Endothelial cell of umbilical vein (primary cell): ENCODE results near the gene CDCP1.

ENCODE experiments used
- CTCF ChIP-seq, 2 donors: IDR thresholded peaks; 1 replicate in 1 of 2; 2 replicates in 1 of 2; pipeline ENCODE4 v1.5.1; 2011; ENCODE audit warnings: low read length in 2 of 2, mild to moderate bottlenecking in 2 of 2, moderate library complexity in 2 of 2, control low read depth in 1 of 2, inconsistent platforms in 1 of 2, low read depth in 1 of 2; ENCODE audit not compliant: insufficient read depth in 1 of 2; ENCODE audit errors: extremely low read depth in 1 of 2
- EZH2 ChIP-seq: IDR thresholded peaks from 2 replicates; pipeline ENCODE4 v1.6.1; 2012; ENCODE audit warnings: borderline replicate concordance, low read depth, mild to moderate bottlenecking, moderate library complexity, low read length, inconsistent platforms; ENCODE audit not compliant: severe bottlenecking
- GATA2 ChIP-seq: IDR thresholded peaks from 2 replicates; pipeline ENCODE4 v1.7.0; 2011; ENCODE audit warnings: low read depth, mild to moderate bottlenecking, moderate library complexity, mixed read lengths, low read length; ENCODE audit not compliant: insufficient read length, insufficient read depth
- MAX ChIP-seq: IDR thresholded peaks from 2 replicates; pipeline ENCODE4 v1.6.1; 2011; ENCODE audit not compliant: insufficient read depth, insufficient read length
- POLR2A ChIP-seq: IDR thresholded peaks from 2 replicates; pipeline ENCODE4 v1.6.1; 2012; ENCODE audit warnings: low read depth, mild to moderate bottlenecking, control low read depth, low read length
- POLR2AphosphoS5 ChIP-seq: IDR thresholded peaks from 2 replicates; pipeline ENCODE4 v1.6.1; 2012; ENCODE audit warnings: low read depth, mild to moderate bottlenecking, control low read depth, low read length, moderate library complexity; ENCODE audit not compliant: insufficient read depth

- TF ChIP-seq CTCF (IDR thresholded peaks at IDR 0.05; ENCODE audit: extremely low read depth in 1 of 2, insufficient read depth in 1 of 2, low read depth in 1 of 2, low read length in 2 of 2) (no peak), POLR2AphosphoS5 (no peak), EZH2 (no peak), POLR2A (no peak), GATA2 (no peak), MAX (no peak)
These were observed 57.4 kb downstream of the CDCP1 start for GRCh38 chr3:45088543-45089358.
